GM21447 (cell line): ENCODE results near the gene SLAMF6.

Source experiments
- ATAC-seq: cut with Tn5 transposase; IDR thresholded peaks from one replicate; pipeline ENCODE4 v1.9.1; 2021; ENCODE audit not compliant: unreplicated experiment

The SLAMF6 gene

GRCh38 chr1:160436966-160437365 lies 86.1 kb downstream of the SLAMF6 start:
- ATAC-seq: no peak
